ENCODE data around the gene CLINT1.

CLINT1 gene

GRCh38 chr5:157821822-157822622 lies 36.9 kb downstream of the CLINT1 start:
- in situ Hi-C loops (cut with HindIII; ENCODE audit: low sequenced_read_pairs): no loop called here

DNA sequence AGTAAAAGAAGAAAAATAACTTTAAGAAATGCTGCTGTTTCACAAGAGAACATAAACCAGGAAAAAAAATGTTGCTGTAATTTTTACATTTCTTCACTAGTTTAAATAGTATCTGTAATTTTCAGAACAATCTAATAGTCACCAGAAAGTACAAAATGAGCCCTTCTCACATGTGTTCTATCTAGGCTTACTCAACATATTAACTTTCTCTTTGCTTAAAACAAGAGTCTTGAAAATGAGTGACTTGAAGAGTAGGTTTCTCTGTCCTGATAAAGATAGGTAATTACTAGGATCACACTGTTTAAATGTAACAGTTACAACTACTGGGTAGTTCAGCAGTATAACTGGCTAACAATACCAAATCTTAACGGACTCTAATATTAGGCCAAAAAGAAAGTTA lies 37.5 kb downstream of the CLINT1 start:
- in situ Hi-C loops (cut with HindIII; ENCODE audit: low sequenced_read_pairs): no loop called here

DNA sequence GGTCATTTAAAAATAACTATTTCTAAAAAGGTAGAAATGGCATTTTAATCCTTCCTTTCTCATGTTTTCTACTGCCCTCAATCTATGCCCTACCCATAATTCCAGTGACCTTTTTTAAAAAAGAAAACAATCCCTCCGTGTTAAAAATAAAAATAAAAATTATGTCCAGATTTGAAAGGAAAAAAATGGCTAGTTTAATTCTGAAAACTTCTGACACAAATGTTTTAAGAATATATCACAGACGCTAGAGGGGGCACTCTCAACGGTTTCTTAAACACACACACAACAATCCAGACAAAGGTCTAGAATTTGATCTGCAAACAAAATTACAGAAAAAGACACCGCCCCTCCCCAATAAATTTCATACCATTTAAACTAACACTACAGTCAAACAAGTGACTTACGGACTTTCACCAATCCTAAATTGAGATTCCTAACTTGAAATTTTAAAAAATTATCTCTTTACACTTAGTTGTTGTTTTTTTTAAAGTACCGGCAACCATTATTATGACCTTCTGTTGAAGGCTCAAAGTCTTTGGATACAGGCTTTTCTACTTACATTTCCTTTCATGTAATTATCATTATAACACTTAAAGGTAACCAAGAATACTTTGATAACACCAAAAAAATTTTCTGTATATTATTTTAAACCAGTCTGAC lies 38.2 kb downstream of the CLINT1 start:
- in situ Hi-C loops (cut with HindIII; ENCODE audit: low sequenced_read_pairs): no loop called here

- in situ Hi-C loops (cut with HindIII; ENCODE audit: low sequenced_read_pairs): no loop called here
Observed at GRCh38 chr5:157819502-157820115, 39.3 kb downstream of the CLINT1 start.

DNA sequence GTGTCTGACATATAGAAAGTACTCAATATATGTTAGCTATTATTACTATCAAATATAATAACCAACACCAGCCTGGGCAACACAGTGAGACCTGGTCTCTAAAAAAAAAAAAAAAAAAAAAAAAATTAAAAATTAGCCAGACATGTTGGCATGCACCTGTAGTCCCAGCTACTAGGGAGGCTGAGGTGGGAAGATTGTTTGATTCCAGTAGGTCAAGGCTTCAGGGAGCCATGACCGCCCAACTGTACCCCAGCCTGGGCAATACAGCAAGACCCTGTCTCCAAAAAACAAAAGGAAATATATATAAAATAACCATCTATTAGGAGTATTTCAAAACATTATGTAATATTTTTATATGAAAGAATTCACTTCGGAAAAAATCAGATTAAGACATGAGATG lies 40.6 kb downstream of the CLINT1 start:
- in situ Hi-C loops (cut with HindIII; ENCODE audit: low sequenced_read_pairs): no loop called here

DNA sequence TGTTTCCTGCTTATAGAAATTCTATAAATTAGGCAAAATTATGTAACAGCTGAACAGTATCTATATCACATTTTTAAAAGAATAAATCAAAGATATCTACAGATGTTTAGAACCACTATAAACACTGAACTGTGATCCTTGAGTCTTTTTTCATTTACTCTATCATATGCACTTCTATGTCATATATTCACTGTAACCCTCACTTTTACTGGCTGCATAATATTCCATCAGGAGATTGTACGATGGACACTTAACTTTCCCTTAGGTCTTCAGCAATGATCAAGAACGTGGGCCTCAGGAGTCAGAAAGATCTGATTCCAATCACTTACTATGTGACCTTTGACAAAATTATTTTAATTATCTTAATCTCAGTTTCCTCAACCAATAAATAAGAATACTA lies 41.0 kb downstream of the CLINT1 start:
- in situ Hi-C loops (cut with HindIII; ENCODE audit: low sequenced_read_pairs): no loop called here

DNA sequence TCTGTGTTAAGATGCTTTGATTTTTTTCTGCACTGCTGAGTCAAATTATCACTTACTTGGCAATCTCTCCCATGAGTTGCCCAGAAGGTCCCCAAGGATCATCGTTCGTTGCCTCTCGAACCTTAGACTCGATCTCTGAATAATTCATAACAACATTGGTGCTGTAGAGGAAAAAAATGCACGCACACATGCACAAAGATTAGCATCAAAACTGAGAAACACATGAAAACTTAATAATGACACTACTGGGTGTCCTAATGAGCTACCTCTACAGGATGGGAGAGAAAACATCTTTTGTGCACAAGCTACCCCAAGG lies 41.6 kb downstream of the CLINT1 start:
- in situ Hi-C loops (cut with HindIII; ENCODE audit: low sequenced_read_pairs): no loop called here

- in situ Hi-C loops (cut with HindIII; ENCODE audit: low sequenced_read_pairs): no loop called here
Observed at GRCh38 chr5:157816682-157817386, 42.1 kb downstream of the CLINT1 start.

DNA sequence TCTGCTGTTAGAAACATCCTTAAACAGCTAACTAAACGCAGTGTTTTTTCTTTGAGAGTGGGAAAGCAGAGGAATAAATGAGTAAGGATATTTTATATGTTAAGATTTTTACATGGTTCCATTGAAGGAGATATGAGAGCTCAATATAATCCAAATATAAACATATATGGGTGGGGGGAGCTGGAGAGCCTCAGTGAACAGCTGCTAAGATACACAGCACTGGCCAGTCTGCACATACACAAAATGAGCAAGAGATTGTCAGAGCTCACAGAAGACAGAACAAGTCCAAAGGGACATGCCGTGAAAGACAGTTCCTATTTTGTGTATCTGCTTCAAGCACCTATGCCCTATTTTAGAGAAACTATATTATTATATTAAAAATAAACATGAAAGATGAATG lies 46.9 kb downstream of the CLINT1 start:
- in situ Hi-C loops (cut with HindIII; ENCODE audit: low sequenced_read_pairs): no loop called here

- in situ Hi-C loops (cut with HindIII; ENCODE audit: low sequenced_read_pairs): no loop called here
Observed at GRCh38 chr5:157808043-157808442, 50.9 kb downstream of the CLINT1 start.

DNA sequence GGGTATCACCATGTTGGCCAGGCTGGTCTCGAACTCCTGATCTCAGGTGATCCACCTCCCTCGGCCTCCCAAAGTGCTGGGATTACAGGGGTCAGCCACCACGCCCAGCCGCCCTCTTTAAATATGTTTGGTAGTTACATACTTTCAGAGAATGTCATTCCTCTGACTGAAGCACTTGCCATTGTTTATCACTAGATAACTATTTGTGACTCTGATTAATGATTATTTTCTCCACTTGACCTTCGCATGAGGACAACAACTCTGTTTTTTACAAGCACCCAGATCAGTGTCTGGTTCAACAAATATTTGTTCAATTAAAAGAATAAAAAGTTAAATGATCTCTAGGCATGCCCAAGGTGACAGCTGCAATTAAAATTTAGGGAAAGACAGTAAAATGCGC lies 56.2 kb downstream of the CLINT1 start:
- in situ Hi-C loops (cut with HindIII; ENCODE audit: low sequenced_read_pairs): no loop called here

DNA sequence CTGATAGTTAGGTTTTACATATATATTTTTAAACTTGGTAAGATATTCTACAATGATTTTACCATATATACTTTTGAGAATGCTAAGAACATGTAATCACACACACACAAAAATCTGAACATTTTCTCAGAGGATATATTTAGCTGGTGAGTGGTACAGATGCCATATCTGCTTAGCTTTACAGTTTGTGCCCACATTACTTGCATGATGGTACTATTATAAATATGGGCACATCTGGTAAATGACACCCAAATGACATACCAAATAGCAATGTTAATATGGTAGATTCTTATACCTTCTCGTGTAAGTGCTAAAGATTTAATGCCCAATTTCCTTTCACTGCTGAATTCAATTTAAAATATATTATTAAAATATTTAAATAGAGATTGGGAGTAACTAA lies 58.8 kb downstream of the CLINT1 start:
- in situ Hi-C loops (cut with HindIII; ENCODE audit: low sequenced_read_pairs): no loop called here

- in situ Hi-C loops (cut with HindIII; ENCODE audit: low sequenced_read_pairs): no loop called here
Observed at GRCh38 chr5:157799578-157799977, 59.4 kb downstream of the CLINT1 start.

- in situ Hi-C loops (cut with HindIII; ENCODE audit: low sequenced_read_pairs): no loop called here
Observed at GRCh38 chr5:157793301-157793700, 65.6 kb downstream of the CLINT1 start.

DNA sequence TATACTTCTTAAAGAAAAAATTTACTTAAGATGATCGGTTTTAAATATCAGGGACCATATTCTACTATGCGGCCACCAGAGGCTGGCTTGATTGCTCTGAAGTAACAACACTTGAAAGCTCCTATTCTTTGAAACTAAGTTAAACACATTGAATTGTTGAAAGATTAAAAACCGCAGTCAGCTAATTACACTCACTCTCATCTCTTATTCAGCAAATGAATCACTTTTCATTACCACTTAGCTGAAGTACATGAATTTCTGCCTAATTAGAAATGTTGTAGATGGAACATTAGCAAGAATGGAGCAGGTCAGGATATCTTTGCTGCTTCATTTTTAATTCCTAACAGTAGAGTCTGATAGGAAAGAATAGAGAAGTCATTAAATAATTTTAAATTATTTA lies 73.1 kb downstream of the CLINT1 start:
- in situ Hi-C loops (cut with HindIII; ENCODE audit: low sequenced_read_pairs): no loop called here

- in situ Hi-C loops (cut with HindIII; ENCODE audit: low sequenced_read_pairs): no loop called here
Observed at GRCh38 chr5:157779221-157779620, 79.7 kb downstream of the CLINT1 start.

- in situ Hi-C loops (cut with HindIII; ENCODE audit: low sequenced_read_pairs): no loop called here
Observed at GRCh38 chr5:157778121-157778805, 80.7 kb downstream of the CLINT1 start.

- in situ Hi-C loops (cut with HindIII; ENCODE audit: low sequenced_read_pairs): no loop called here
Observed at GRCh38 chr5:157772127-157772526, 86.8 kb downstream of the CLINT1 start.

GRCh38 chr5:157770665-157771064 lies 88.3 kb downstream of the CLINT1 start:
- in situ Hi-C loops (cut with HindIII; ENCODE audit: low sequenced_read_pairs): no loop called here

- in situ Hi-C loops (cut with HindIII; ENCODE audit: low sequenced_read_pairs): no loop called here
Observed at GRCh38 chr5:157767689-157768088, 91.3 kb downstream of the CLINT1 start.

GRCh38 chr5:157766902-157767301 lies 92.0 kb downstream of the CLINT1 start:
- in situ Hi-C loops (cut with HindIII; ENCODE audit: low sequenced_read_pairs): no loop called here

All from DLD1 (cell line).